ENCODE measurements around the gene NAALADL2.

The NAALADL2 gene

DNA sequence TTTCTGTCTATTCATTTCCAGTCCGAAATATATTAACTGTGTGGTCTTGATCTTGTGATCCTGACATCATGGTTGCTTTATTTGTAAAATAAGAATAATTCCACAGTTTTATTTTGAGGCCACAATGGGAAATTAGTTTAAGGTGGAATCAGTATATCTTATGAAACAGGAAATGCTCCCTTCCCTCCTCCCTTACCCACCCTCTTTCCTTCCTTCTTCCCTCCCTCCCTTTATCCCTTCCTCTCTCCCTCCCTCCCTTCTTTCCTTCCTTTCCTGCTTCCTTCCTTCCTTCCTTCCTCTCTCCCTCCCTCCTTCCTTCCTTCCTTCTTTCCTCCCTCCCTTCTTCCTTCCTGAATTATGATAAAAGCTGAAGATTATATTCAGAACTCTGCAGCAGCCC, 452.3 kb downstream of the NAALADL2 start:
- peak overlapping the region; percentile 91 for H3K27ac ChIP-seq
- TF ChIP-seq, protein P1, sequence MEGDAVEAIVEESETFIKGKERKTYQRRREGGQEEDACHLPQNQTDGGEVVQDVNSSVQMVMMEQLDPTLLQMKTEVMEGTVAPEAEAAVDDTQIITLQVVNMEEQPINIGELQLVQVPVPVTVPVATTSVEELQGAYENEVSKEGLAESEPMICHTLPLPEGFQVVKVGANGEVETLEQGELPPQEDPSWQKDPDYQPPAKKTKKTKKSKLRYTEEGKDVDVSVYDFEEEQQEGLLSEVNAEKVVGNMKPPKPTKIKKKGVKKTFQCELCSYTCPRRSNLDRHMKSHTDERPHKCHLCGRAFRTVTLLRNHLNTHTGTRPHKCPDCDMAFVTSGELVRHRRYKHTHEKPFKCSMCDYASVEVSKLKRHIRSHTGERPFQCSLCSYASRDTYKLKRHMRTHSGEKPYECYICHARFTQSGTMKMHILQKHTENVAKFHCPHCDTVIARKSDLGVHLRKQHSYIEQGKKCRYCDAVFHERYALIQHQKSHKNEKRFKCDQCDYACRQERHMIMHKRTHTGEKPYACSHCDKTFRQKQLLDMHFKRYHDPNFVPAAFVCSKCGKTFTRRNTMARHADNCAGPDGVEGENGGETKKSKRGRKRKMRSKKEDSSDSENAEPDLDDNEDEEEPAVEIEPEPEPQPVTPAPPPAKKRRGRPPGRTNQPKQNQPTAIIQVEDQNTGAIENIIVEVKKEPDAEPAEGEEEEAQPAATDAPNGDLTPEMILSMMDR (IDR thresholded peaks at IDR 0.05): no peak
- no peak for TF ChIP-seq ZFX (IDR thresholded peaks at IDR 0.05; ENCODE audit: borderline replicate concordance)

DNA sequence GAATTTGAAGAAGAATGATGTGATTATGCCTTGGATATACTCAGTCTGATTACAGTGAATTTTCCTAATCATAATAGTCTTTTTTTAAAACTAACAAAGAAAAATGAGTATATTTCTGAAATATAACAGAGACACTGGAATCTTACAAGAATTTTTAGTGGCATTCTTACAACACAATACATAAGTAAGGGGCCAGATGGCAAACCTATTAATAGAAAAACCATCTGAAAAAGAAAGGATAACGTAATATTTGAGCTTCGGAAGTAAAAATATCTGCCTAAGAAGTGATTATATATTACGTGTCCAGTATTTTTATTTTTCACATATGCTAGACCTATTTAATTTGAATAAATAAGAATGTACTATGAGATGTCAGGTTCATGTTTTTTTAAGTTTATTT, 452.8 kb downstream of the NAALADL2 start:
- H3K27ac ChIP-seq: peak overlapping the region; percentile 91

DNA sequence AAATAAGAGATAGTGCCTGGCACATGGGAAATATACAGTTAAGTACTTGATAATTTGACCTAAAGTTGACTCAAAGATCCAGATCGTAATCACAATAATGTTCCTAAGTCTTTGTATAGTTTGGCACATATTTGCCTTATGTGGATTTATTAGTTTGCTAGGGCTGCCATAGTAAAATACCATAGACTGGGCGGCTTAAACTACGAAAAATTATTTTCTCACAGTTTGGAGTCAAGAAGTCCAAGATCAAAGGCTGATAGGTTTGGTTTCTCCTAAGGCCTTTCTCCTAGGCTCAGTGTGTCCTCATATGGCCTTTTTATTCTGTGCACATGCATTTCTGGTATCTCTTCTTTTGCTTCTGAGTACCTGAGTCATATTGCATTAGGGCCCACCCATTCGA, 453.7 kb downstream of the NAALADL2 start:
- peak overlapping the region; percentile 91 for H3K27ac ChIP-seq
- no peak for TF ChIP-seq ZFX (IDR thresholded peaks at IDR 0.05; ENCODE audit: borderline replicate concordance)
- TF ChIP-seq, protein P1 (IDR thresholded peaks at IDR 0.05): no peak

More for the DNA sequence above, 452.8 kb downstream of the NAALADL2 start:
- TF ChIP-seq ZFX (IDR thresholded peaks at IDR 0.05; ENCODE audit: borderline replicate concordance): no peak
- TF ChIP-seq, protein P1 (IDR thresholded peaks at IDR 0.05): no peak

DNA sequence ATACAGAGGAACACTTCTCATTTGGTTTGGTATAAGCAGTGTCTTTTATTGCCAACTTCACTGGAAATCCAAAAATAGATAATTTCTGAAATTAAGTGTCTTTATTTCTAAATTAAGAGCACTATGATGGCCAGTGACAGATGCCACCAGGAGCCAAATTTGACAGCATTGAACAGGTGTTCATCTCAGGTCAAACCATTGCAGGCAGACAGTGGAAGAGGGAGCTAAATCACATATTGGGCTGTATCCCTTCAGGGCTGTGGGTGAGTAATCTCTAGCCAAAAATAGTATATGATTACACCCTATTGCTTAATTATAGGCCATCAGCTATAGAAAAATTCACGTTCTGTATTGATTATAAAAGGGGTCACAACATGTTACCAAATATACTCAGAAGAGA, 457.7 kb downstream of the NAALADL2 start:
- H3K27ac ChIP-seq: peak overlapping the region; percentile 40
- no peak for TF ChIP-seq ZFX (IDR thresholded peaks at IDR 0.05; ENCODE audit: borderline replicate concordance)
- TF ChIP-seq, protein P1 (IDR thresholded peaks at IDR 0.05): no peak

DNA sequence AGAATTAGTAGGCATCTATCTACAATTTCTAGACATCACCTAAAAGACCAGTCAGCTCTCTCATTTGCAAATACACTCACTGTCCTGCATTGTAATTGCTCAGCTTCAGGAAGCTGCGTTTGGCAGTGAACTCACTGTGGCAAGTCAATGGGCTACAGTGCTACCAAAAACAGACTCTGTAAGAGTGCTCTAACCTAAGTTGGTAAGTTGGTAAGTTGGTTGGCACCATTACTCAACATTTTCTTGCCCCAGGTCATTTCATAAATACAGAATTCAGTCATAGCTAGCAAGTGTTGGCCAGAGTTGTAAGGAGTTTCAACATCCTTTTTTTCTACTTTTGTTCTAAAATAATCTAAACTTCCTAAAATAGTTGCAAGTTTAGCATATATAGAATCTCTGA, 466.3 kb downstream of the NAALADL2 start:
- TF ChIP-seq, protein P1 (IDR thresholded peaks at IDR 0.05): no peak
- TF ChIP-seq ZFX (IDR thresholded peaks at IDR 0.05; ENCODE audit: borderline replicate concordance): no peak

DNA sequence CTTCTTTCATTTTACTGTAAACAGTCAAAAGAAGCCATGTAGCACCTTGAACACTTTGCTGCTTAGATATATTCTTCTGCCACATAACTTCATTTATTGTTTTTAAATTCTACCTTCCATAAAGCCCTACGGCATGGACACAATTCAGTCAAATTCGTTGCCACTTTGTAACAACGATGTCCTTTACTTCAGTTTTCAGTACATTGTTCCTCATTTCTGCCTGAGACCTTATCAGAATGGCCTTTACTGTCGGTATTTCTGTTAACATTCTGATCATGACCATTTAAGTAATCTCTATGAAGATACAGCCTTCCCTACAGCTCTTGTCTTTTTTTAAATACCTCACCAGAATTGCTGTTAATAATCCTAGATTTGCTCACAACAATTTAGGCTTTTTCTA, 466.9 kb downstream of the NAALADL2 start:
- TF ChIP-seq, protein P1 (IDR thresholded peaks at IDR 0.05): no peak
- TF ChIP-seq ZFX (IDR thresholded peaks at IDR 0.05; ENCODE audit: borderline replicate concordance): no peak
- H3K27ac ChIP-seq: no peak overlapping the region

More for the DNA sequence above, 466.3 kb downstream of the NAALADL2 start:
- H3K27ac ChIP-seq: no peak overlapping the region

DNA sequence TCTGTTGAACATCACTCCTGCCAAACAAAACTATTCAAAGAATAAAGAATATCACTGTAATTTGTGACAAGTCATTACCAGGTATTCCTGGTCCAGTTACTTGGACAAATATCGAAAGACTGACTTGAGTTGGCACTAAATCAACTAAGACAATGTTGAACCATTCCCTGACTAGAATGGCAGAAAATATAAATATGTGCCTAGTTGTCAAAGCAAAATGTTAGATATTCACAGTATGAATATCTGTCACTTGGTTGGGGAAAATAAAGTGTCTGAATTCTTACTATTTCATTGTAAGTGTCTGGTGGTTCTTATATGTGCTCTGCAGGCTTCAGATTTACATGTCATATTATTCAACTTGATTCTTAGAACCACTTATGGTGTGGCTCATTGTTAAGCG, 470.2 kb downstream of the NAALADL2 start:
- no peak overlapping the region for H3K27ac ChIP-seq
- TF ChIP-seq ZFX (IDR thresholded peaks at IDR 0.05; ENCODE audit: borderline replicate concordance): no peak
- TF ChIP-seq, protein P1 (IDR thresholded peaks at IDR 0.05): no peak
